ENCODE results near the gene PLEKHH1.

Gene PLEKHH1

DNA sequence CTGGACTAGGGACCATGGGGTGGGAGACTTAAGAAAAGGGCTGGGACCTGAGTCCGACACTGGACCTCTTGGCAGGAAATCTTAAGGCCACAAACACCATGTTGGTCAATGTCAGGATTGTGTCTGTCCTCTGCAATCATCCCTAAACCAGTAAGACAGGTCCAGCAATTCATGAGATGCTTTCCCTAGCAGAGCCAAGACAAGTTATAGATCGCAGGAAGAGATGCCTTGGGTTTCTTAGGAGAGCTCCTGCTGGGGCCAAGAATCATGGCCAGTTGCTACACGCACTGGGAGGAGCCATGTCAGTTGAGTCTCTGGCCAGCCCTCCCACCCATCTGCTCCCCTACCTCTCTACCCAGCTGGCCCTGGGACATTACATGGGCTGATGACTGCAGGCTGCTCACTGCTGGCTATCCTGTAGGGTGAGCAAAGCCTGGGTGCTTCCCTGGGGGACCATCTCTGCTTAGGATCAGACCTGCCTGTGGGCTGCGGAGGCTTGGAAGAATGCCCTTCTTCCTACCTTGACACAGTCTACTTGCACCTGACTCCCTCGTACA lies 14.2 kb downstream of the PLEKHH1 start:
- no peak for TF ChIP-seq ZNF26 (tag by site-specific recombination; IDR thresholded peaks at IDR 0.05)
- TF ChIP-seq ZNF146 (tag by site-specific recombination; IDR thresholded peaks at IDR 0.05): no peak
- no peak for TF ChIP-seq ZNF37A (tag by site-specific recombination; IDR thresholded peaks at IDR 0.05)
- no peak for TF ChIP-seq ZNF391 (tag by site-specific recombination; IDR thresholded peaks at IDR 0.05; ENCODE audit: borderline replicate concordance, low read depth)
- TF ChIP-seq HOXD13 (CRISPR knock-in tag; IDR thresholded peaks at IDR 0.05; ENCODE audit: borderline replicate concordance): no peak
- no peak for TF ChIP-seq OVOL3 (tag by site-specific recombination; IDR thresholded peaks at IDR 0.05)
- TF ChIP-seq ZNF10 (tag by site-specific recombination; IDR thresholded peaks at IDR 0.05): no peak
- no peak for TF ChIP-seq ZNF426 (tag by site-specific recombination; IDR thresholded peaks at IDR 0.05)
- TF ChIP-seq ZBTB8A (tag by site-specific recombination; IDR thresholded peaks at IDR 0.05): no peak
- TF ChIP-seq ZNF394 (tag by site-specific recombination; IDR thresholded peaks at IDR 0.05; ENCODE audit: borderline replicate concordance): no peak
- TF ChIP-seq ZNF707 (tag by site-specific recombination; IDR thresholded peaks at IDR 0.05): no peak
- no peak for TF ChIP-seq ZNF112 (tag by site-specific recombination; IDR thresholded peaks at IDR 0.05)
- no peak for TF ChIP-seq ZNF677 (tag by site-specific recombination; IDR thresholded peaks at IDR 0.05)
- TF ChIP-seq IKZF3 (tag by site-specific recombination; IDR thresholded peaks at IDR 0.05): no peak
- TF ChIP-seq, protein P1, sequence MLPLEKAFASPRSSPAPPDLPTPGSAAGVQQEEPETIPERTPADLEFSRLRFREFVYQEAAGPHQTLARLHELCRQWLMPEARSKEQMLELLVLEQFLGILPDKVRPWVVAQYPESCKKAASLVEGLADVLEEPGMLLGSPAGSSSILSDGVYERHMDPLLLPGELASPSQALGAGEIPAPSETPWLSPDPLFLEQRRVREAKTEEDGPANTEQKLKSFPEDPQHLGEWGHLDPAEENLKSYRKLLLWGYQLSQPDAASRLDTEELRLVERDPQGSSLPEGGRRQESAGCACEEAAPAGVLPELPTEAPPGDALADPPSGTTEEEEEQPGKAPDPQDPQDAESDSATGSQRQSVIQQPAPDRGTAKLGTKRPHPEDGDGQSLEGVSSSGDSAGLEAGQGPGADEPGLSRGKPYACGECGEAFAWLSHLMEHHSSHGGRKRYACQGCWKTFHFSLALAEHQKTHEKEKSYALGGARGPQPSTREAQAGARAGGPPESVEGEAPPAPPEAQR (tag by site-specific recombination; IDR thresholded peaks at IDR 0.05): no peak
- no peak for TF ChIP-seq ZIC2 (tag by site-specific recombination; IDR thresholded peaks at IDR 0.05)
- TF ChIP-seq ZNF596 (tag by site-specific recombination; IDR thresholded peaks at IDR 0.05): no peak
- TF ChIP-seq ZNF560 (tag by site-specific recombination; IDR thresholded peaks at IDR 0.05; ENCODE audit: borderline replicate concordance): no peak
- TF ChIP-seq, protein P2, sequence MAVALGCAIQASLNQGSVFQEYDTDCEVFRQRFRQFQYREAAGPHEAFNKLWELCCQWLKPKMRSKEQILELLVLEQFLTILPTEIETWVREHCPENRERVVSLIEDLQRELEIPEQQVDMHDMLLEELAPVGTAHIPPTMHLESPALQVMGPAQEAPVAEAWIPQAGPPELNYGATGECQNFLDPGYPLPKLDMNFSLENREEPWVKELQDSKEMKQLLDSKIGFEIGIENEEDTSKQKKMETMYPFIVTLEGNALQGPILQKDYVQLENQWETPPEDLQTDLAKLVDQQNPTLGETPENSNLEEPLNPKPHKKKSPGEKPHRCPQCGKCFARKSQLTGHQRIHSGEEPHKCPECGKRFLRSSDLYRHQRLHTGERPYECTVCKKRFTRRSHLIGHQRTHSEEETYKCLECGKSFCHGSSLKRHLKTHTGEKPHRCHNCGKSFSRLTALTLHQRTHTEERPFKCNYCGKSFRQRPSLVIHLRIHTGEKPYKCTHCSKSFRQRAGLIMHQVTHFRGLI (tag by site-specific recombination; IDR thresholded peaks at IDR 0.05): no peak
- H3K4me1 ChIP-seq (ENCODE audit: control insufficient read depth, insufficient read depth, low read length): no peaks in the 10 kb centered on the region
- POLR2A ChIA-PET: interaction anchor here (1.5 kb wide), 1 partner anchor 14 kb away, joined by 3 read pairs; the partner anchor contains the start of gene PLEKHH1
- H3K9me3 ChIP-seq (ENCODE audit: control insufficient read depth, insufficient read depth, low read depth, low read length): peaks cover 2% of the 10 kb centered on the region; the same call in 1 of the 2 replicates
- no peak overlapping the region for H3K4me3 ChIP-seq (ENCODE audit: low read depth, low read length)
- CTCF ChIA-PET: interaction anchor here (0.7 kb wide), 1 partner anchor 23 kb away, joined by 3 read pairs; no protein-coding TSS in a partner anchor
- H3K36me3 ChIP-seq (ENCODE audit: control insufficient read depth in 2 of 2, insufficient read depth in 1 of 2, low read length in 2 of 2): peaks cover 23 to 26% of the 10 kb centered on the region in 2 experiments
- H3K27ac ChIP-seq (ENCODE audit: extremely low read depth, low read depth, low read length): no peak overlapping the region

DNA sequence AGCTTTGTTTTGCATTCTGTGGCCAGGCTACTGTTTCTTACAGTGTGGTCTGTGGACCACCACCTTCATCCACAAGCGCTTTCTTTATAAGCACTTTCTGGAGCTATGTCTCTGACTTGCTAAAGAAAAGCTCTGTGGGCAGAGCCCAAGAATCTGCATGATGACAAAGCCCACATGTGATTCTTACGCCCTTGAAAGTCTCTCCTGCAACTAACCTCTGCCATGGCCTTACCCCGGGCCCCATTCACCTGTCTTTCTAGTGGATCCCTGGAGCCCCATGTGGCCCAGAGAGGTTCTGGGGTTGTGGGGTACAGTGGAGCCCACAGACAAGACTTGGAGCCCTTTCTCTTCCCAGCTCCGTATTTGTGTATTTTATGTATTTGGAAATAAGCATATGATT lies 16.6 kb downstream of the PLEKHH1 start:
- Histone ChIP-seq H3K36me3 (ENCODE audit: control insufficient read depth in 2 of 2, insufficient read depth in 1 of 2, low read length in 2 of 2) (peaks cover 8 to 12% of the 10 kb centered on the region in 2 experiments), H3K4me1 (ENCODE audit: control insufficient read depth, insufficient read depth, low read length) (no peaks in the 10 kb centered on the region), H3K27ac (ENCODE audit: extremely low read depth, low read depth, low read length) (no peak overlapping the region), H3K9me3 (ENCODE audit: control insufficient read depth, insufficient read depth, low read depth, low read length) (no peaks in the 10 kb centered on the region), H3K4me3 (ENCODE audit: low read depth, low read length) (no peak overlapping the region)
- CTCF ChIA-PET: interaction anchor here (1.4 kb wide), 1 partner anchor 22 kb away, joined by 6 read pairs; no protein-coding TSS in a partner anchor
- POLR2A ChIA-PET: interaction anchor here (0.6 kb wide), 1 partner anchor 116 kb away, joined by 5 read pairs; no protein-coding TSS in a partner anchor
- no peak for TF ChIP-seq ZBTB20 (tag by site-specific recombination; IDR thresholded peaks at IDR 0.05)
- TF ChIP-seq, protein P3, sequence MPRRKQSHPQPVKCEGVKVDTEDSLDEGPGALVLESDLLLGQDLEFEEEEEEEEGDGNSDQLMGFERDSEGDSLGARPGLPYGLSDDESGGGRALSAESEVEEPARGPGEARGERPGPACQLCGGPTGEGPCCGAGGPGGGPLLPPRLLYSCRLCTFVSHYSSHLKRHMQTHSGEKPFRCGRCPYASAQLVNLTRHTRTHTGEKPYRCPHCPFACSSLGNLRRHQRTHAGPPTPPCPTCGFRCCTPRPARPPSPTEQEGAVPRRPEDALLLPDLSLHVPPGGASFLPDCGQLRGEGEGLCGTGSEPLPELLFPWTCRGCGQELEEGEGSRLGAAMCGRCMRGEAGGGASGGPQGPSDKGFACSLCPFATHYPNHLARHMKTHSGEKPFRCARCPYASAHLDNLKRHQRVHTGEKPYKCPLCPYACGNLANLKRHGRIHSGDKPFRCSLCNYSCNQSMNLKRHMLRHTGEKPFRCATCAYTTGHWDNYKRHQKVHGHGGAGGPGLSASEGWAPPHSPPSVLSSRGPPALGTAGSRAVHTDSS (tag by site-specific recombination; IDR thresholded peaks at IDR 0.05): no peak
- no peak for TF ChIP-seq ZNF777 (tag by site-specific recombination; IDR thresholded peaks at IDR 0.05; ENCODE audit: borderline replicate concordance)
- TF ChIP-seq ZNF488 (tag by site-specific recombination; IDR thresholded peaks at IDR 0.05): no peak
- no peak for TF ChIP-seq KLF8 (tag by site-specific recombination; IDR thresholded peaks at IDR 0.05)
- no peak for TF ChIP-seq ZNF23 (tag by site-specific recombination; IDR thresholded peaks at IDR 0.05; ENCODE audit: borderline replicate concordance)
- no peak for TF ChIP-seq ZNF76 (tag by site-specific recombination; IDR thresholded peaks at IDR 0.05; ENCODE audit: borderline replicate concordance, low read depth)
- no peak for TF ChIP-seq PRDM6 (tag by site-specific recombination; IDR thresholded peaks at IDR 0.05)
